GM12874 (cell line): ENCODE results near the gene SNED1.

Source experiments
- CTCF ChIP-seq: IDR thresholded peaks from 2 replicates; pipeline ENCODE4 v1.5.1; 2011; ENCODE audit warnings: low read depth, mild to moderate bottlenecking, control low read depth, low read length, moderate library complexity; ENCODE audit not compliant: insufficient read depth

Gene SNED1

GRCh38 chr2:240962300-240963064 is 35.9 kb upstream of the SNED1 start:
- TF ChIP-seq CTCF = no peak

- no peak for TF ChIP-seq CTCF
Observed at GRCh38 chr2:240963065-240963867, 35.2 kb upstream of the SNED1 start.

- TF ChIP-seq CTCF = no peak
Observed at GRCh38 chr2:240963868-240964703, 34.3 kb upstream of the SNED1 start.

- no peak for TF ChIP-seq CTCF
Observed at GRCh38 chr2:240964704-240965295, 33.6 kb upstream of the SNED1 start.

GRCh38 chr2:240965296-240965904 is 33.0 kb upstream of the SNED1 start:
- TF ChIP-seq CTCF = no peak

- TF ChIP-seq CTCF = no peak
Observed at GRCh38 chr2:240965905-240966456, 32.4 kb upstream of the SNED1 start.
